HG03565 (cell line): ENCODE results near the gene SCUBE3.

ENCODE experiments used
- ATAC-seq: cut with Tn5 transposase; IDR thresholded peaks from one replicate; pipeline ENCODE4 v1.9.1; 2021; ENCODE audit warnings: mild to moderate bottlenecking, moderate library complexity; ENCODE audit not compliant: unreplicated experiment

Gene SCUBE3

DNA sequence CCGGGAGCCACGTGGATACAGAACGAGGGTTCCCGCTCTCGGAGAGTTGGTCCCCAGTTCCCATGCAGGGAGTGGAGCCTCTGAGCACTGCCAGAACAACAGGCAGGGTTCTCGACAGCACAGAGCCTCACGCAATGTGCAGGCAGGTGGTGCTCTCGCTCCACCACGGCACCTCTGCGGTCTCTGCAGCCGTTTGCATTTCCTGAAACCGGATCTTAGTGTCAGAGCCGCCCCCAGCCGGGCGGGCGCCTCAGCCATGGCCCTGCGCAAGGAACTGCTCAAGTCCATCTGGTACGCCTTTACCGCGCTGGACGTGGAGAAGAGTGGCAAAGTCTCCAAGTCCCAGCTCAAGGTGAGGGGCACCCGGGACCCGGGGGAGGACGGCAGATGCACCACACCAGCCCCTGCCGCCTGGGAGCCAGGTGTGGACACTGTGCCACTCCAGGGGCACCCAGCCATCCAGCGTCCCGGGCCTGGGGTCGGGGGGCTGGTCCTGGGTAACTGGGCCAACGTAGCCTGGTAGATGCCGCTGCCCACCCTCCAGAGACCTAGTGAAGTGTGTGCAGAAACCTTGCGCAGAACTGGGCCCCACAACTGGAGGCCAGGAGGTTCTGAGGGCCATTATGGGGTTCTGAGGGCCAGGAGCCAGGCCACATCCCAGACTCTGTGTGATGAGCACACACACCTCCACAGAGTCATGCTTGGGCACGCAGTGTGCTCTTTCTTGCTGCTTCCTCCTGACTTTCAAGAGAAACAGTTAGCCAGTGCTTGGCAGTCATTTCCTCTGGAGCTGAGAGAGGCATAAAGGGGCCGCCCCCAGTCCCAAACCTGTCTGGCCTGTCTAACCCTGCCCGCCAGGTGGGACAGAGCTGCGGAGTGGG, 84.1 kb downstream of the SCUBE3 start, which contains the start of gene DEF6:
Gene DEF6, plus strand, starts transcription at position 218 of the 881 bp plus-strand sequence. Its CDS starts 39 bp downstream, at position 257.
- peak; percentile 72 for ATAC-seq

DNA sequence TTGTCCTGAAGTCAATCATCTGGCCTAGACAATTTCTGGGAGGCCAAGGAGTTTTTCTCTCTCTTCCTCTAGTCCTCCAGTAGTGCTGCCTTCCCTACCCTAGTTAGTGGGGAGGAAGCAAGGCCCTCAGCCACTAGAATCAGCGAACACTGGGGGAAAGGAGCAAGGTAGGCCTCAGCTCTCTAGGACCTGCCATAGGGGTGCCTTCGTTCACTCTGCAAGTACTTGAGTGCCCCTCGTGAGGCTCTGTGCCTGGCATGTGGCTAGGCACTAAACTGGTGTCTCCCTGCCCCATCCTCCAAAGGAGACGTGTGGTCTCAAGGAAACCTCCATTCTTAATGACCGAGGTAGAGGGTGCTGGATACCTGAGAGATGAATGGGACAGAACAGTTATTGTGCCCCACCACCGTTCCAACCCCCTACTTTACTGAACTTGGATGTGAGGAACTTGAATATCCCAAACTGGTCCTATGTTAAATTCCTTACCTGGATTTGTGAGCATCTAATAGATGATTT, 84.9 kb downstream of the SCUBE3 start:
- no peak for ATAC-seq

- no peak for ATAC-seq
These were observed 85.9 kb downstream of the SCUBE3 start for GRCh38 chr6:35299674-35300073.

- no peak for ATAC-seq
These were observed 87.1 kb downstream of the SCUBE3 start for GRCh38 chr6:35300848-35301247.
